ENCODE results near the gene CLDN11. TPM values are rescaled to one million over a fixed set of nuclear protein-coding genes. Genes with fewer than 3 reads are reported as not detected.

CLDN11 gene
- total RNA-seq, 1 experiment from 2014 or later: 0.22 TPM

GRCh38 chr3:170421111-170421641 lies 2.5 kb downstream of the CLDN11 start:
- no peaks in the 10 kb centered on the region for H3K27me3 ChIP-seq (ENCODE audit: insufficient read depth, low read length)
- no peaks in the 10 kb centered on the region for H3K4me1 ChIP-seq (ENCODE audit: control insufficient read depth in 1 of 2, insufficient read depth in 2 of 2, low read length in 2 of 2)
- H3K4me2 ChIP-seq (ENCODE audit: low read length): no peak overlapping the region
- H3K79me2 ChIP-seq (ENCODE audit: insufficient read depth, low read length): no peaks in the 10 kb centered on the region
- no peak for TF ChIP-seq EZH2 (IDR thresholded peaks at IDR 0.05)
- RAD21 ChIA-PET (ENCODE audit: low non-redundant PET in 1 of 2, low total read pairs in 2 of 2, uncharacterized antibody in 2 of 2, unreplicated experiment in 2 of 2): no interaction called here
- H4K20me1 ChIP-seq (ENCODE audit: insufficient read depth): no peaks in the 10 kb centered on the region
- intact Hi-C loops (cut with micrococcal nuclease): no loop called here
- no peak for DNase-seq (ENCODE audit: low read depth, low spot score)
- no peak overlapping the region for H3K9ac ChIP-seq (ENCODE audit: low read length)
- CTCF ChIA-PET: no interaction called here
- no TSS peak for BruUV-seq (replicated peaks)
- no peak overlapping the region for H3K4me3 ChIP-seq (replicated peaks in 1 of 2; ENCODE audit: low read depth in 1 of 2, low read length in 2 of 2)
- ATAC-seq: no peak
- H2AFZ ChIP-seq (ENCODE audit: low read depth, low read length, poor library complexity, severe bottlenecking): no peak overlapping the region
- H3K9me3 ChIP-seq (ENCODE audit: control insufficient read depth in 1 of 2, insufficient read depth in 1 of 2, low read depth in 1 of 2, low read length in 2 of 2): no peaks in the 10 kb centered on the region
- no peaks in the 10 kb centered on the region for H3K36me3 ChIP-seq (ENCODE audit: control insufficient read depth in 1 of 2, insufficient read depth in 2 of 2, low read length in 2 of 2)
- H3K27ac ChIP-seq (ENCODE audit: low read depth, low read length): no peak overlapping the region
- POLR2A ChIA-PET: no interaction called here
- H3K9me2 ChIP-seq (ENCODE audit: insufficient read depth): no peaks in the 10 kb centered on the region

GRCh38 chr3:170421758-170422157 lies 3.1 kb downstream of the CLDN11 start:
- no peaks in the 10 kb centered on the region for H3K9me2 ChIP-seq (ENCODE audit: insufficient read depth)
- ChIA-PET CTCF (no interaction called here), RAD21 (ENCODE audit: low non-redundant PET in 1 of 2, low total read pairs in 2 of 2, uncharacterized antibody in 2 of 2, unreplicated experiment in 2 of 2) (no interaction called here), POLR2A (no interaction called here)
- no peaks in the 10 kb centered on the region for H3K27me3 ChIP-seq (ENCODE audit: insufficient read depth, low read length)
- no peak overlapping the region for H2AFZ ChIP-seq (ENCODE audit: low read depth, low read length, poor library complexity, severe bottlenecking)
- no peak overlapping the region for H3K4me3 ChIP-seq (replicated peaks in 1 of 2; ENCODE audit: low read depth in 1 of 2, low read length in 2 of 2)
- ATAC-seq (no peak), DNase-seq (ENCODE audit: low read depth, low spot score) (no peak)
- TF ChIP-seq SRF (IDR thresholded peaks at IDR 0.05; ENCODE audit: low read depth) (no peak), POLR2AphosphoS5 (IDR thresholded peaks at IDR 0.05; ENCODE audit: low read depth, low read length) (no peak), ZFX (IDR thresholded peaks at IDR 0.05) (no peak), SP1 (IDR thresholded peaks at IDR 0.05; ENCODE audit: low read depth) (no peak), SIN3A (IDR thresholded peaks at IDR 0.05; ENCODE audit: low read depth) (no peak), TCF7L2 (IDR thresholded peaks at IDR 0.05; ENCODE audit: borderline replicate concordance, extremely low read depth, insufficient read depth, insufficient read length) (no peak), POLR2A (IDR thresholded peaks at IDR 0.05; ENCODE audit: borderline replicate concordance, extremely low read depth, insufficient read depth, insufficient read length) (no peak), FOSL1 (IDR thresholded peaks at IDR 0.05; ENCODE audit: low read depth) (no peak), CBX3 (IDR thresholded peaks at IDR 0.05; ENCODE audit: low read depth) (no peak), CEBPB (IDR thresholded peaks at IDR 0.05; ENCODE audit: low read depth) (no peak), EGR1 (IDR thresholded peaks at IDR 0.05; ENCODE audit: low read depth) (no peak), ZNF274 (IDR thresholded peaks at IDR 0.05; ENCODE audit: low read depth, low read length) (no peak)
- TF ChIP-seq, protein P1, sequence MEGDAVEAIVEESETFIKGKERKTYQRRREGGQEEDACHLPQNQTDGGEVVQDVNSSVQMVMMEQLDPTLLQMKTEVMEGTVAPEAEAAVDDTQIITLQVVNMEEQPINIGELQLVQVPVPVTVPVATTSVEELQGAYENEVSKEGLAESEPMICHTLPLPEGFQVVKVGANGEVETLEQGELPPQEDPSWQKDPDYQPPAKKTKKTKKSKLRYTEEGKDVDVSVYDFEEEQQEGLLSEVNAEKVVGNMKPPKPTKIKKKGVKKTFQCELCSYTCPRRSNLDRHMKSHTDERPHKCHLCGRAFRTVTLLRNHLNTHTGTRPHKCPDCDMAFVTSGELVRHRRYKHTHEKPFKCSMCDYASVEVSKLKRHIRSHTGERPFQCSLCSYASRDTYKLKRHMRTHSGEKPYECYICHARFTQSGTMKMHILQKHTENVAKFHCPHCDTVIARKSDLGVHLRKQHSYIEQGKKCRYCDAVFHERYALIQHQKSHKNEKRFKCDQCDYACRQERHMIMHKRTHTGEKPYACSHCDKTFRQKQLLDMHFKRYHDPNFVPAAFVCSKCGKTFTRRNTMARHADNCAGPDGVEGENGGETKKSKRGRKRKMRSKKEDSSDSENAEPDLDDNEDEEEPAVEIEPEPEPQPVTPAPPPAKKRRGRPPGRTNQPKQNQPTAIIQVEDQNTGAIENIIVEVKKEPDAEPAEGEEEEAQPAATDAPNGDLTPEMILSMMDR (IDR thresholded peaks at IDR 0.05 in 2 of 3, conservative IDR thresholded peaks at IDR 0.05 in 1 of 3; ENCODE audit: borderline replicate concordance in 1 of 3, insufficient read depth in 1 of 3, low read depth in 2 of 3, low read length in 2 of 3): no peak
- TF ChIP-seq, protein P2, sequence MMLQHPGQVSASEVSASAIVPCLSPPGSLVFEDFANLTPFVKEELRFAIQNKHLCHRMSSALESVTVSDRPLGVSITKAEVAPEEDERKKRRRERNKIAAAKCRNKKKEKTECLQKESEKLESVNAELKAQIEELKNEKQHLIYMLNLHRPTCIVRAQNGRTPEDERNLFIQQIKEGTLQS (IDR thresholded peaks at IDR 0.05): no peak
- no TSS peak for BruUV-seq (replicated peaks)
- intact Hi-C loops (cut with micrococcal nuclease): no loop called here
- H3K36me3 ChIP-seq (ENCODE audit: control insufficient read depth in 1 of 2, insufficient read depth in 2 of 2, low read length in 2 of 2): no peaks in the 10 kb centered on the region
- no peak overlapping the region for H3K27ac ChIP-seq (ENCODE audit: low read depth, low read length)
- no peaks in the 10 kb centered on the region for H3K4me1 ChIP-seq (ENCODE audit: control insufficient read depth in 1 of 2, insufficient read depth in 2 of 2, low read length in 2 of 2)
- H3K79me2 ChIP-seq (ENCODE audit: insufficient read depth, low read length): no peaks in the 10 kb centered on the region
- no peaks in the 10 kb centered on the region for H4K20me1 ChIP-seq (ENCODE audit: insufficient read depth)
- no peak overlapping the region for H3K9ac ChIP-seq (ENCODE audit: low read length)
- no peaks in the 10 kb centered on the region for H3K9me3 ChIP-seq (ENCODE audit: control insufficient read depth in 1 of 2, insufficient read depth in 1 of 2, low read depth in 1 of 2, low read length in 2 of 2)
- no peak overlapping the region for H3K4me2 ChIP-seq (ENCODE audit: low read length)

Data from HCT116 (cell line).